22Rv1 (cell line): Measurements from ENCODE around the gene KCNQ1.

Experiments
- H3K27ac ChIP-seq: fragments of 450-650 bp; 2 replicates; pipeline ENCODE4 v1.5.1; 2017
- ZFX ChIP-seq: fragments of 450-650 bp; IDR thresholded peaks from 2 replicates; pipeline ENCODE4 v1.6.1; 2017; ENCODE audit warnings: antibody characterized with exemption, borderline replicate concordance
- TF ChIP-seq, protein P1 (sequence below): fragments of 450-650 bp; IDR thresholded peaks from 2 replicates; pipeline ENCODE4 v1.5.1; 2017; ENCODE audit warnings: mild to moderate bottlenecking

The KCNQ1 gene

DNA sequence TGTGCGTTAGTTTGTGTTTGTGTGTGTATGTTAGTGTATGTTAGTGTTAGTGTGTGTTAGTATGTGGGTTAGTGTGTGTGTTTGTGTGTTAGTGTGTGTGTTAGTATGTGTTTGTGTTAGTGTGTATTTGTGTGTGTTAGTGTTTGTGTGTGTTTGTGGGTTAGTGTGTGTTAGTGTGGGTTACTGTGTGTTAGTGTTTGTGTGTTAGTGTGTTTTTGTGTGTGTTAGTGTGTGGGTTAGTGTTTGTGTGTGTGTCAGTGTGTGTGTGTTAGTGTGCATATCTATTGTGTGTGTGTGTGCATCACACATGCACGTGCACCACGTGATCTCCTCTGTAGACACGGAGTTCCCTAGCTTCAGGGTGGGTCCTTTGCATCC is 139.6 kb downstream of the KCNQ1 start:
- no peak for TF ChIP-seq ZFX
- TF ChIP-seq, protein P1, sequence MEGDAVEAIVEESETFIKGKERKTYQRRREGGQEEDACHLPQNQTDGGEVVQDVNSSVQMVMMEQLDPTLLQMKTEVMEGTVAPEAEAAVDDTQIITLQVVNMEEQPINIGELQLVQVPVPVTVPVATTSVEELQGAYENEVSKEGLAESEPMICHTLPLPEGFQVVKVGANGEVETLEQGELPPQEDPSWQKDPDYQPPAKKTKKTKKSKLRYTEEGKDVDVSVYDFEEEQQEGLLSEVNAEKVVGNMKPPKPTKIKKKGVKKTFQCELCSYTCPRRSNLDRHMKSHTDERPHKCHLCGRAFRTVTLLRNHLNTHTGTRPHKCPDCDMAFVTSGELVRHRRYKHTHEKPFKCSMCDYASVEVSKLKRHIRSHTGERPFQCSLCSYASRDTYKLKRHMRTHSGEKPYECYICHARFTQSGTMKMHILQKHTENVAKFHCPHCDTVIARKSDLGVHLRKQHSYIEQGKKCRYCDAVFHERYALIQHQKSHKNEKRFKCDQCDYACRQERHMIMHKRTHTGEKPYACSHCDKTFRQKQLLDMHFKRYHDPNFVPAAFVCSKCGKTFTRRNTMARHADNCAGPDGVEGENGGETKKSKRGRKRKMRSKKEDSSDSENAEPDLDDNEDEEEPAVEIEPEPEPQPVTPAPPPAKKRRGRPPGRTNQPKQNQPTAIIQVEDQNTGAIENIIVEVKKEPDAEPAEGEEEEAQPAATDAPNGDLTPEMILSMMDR: no peak
- no peak overlapping the region for H3K27ac ChIP-seq

DNA sequence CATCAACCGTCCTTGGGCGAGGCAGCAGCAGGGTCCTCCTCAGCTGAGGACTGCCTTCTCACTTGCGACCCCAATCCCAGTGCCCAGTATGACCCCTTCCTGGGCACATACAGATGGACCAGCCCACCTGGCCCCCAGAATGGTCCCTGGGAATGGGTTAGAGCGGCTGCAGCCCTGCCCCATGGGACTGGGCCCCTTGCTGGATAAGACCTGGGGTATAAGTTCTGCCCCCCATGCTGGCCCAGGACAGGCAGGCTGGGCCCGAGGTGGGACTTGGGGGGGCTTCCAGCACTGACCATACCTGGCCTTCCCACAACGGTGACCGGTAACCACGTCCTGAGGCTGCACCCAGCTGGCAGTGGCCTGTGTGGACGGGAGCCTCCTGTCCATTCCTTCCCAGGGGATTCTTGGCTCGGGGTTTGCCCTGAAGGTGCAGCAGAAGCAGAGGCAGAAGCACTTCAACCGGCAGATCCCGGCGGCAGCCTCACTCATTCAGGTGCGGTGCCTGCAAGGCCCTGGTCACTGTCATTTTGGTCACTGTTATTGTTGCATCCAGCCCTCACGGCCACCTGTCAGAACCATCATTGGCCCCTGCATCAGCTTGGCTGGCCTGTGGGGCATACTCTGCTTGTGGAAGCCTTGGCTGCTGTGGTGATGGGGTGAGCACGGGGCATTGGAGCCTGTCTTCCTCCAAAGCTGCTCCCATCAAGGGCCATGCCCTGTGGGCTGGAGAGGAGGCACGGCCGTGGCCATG is 140.2 kb downstream of the KCNQ1 start:
- no peak for TF ChIP-seq ZFX
- TF ChIP-seq, protein P1: no peak
- no peak overlapping the region for H3K27ac ChIP-seq

DNA sequence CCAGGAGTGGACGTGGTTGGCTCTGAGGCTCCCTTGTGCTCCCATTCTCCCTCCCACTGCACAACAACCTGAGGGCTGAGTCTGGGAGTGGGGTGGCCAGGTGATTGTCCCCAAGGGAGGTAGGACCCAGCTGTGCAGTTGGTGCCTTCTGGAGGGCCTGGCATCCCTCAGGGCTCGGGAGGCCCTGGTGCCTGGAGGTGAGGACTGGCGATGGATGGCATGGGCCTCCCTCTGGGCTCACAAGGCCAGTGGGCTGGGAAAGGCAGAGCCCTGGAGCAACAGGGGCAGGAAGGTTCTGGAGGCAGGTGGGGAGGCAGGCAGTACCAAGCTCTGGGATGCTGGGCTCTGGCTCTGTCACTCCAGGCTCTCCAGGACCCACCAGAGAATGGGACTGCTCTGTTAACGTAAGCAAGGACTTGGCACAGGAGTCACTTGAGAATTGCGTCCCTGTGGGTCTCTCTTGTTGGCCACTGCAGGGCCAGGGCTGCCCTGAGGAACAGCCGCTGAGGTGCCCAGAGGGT is 140.8 kb downstream of the KCNQ1 start:
- TF ChIP-seq, protein P1: no peak
- TF ChIP-seq ZFX: no peak
- H3K27ac ChIP-seq: no peak overlapping the region

DNA sequence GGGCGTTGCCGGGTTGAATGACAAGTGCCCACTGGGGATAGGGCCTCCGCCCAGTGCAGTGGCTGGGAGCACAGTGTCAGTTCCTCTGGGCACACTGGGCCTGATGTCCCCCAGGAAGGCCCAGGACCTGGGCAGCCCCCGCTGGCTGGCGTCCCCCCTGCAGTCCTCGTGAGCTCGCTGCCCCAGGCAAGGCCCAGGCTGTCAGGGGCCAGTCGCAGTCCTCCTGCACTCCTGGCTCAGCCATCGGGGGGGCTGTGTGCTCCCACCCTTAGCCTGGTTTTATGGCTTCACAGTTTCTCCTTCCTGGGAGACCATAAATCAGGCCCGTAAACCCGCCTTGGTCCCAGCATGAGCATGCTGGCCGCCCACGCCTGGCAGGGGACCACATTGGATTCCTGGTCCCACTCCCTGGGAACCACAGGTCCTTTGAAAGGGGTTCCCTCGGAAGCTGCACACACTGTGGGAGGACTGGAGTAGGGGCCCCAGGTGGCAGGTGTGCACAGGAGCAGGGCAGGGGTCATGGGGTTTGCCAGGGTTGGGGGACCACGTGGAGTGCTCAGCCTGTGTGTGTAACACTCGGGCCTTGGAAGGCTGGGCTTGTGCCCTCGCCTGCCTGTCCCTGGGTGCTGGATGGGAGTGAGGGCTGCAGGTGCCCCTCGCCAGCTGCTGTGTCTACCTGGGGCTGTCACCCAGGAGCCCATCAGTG is 141.4 kb downstream of the KCNQ1 start:
- no peak for TF ChIP-seq ZFX
- TF ChIP-seq, protein P1: no peak

DNA sequence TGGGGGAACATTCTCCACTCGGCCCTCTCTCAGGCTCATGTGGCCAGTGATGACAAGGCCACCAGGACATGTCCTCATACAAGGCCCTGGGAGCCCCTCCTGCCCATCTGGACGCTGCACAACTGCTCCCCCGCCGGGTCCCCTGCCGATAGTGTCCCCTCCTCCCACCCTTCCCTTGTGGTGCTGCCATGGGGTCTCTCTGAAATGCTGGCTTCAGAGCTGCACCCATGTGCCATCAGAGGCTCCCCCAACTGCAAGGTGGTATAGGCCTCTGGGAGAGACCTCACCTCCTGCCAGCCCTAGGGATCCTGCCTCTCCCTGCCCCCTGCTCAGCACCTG is 142.0 kb downstream of the KCNQ1 start:
- no peak overlapping the region for H3K27ac ChIP-seq
- TF ChIP-seq, protein P1: no peak
- TF ChIP-seq ZFX: no peak

More for the DNA sequence above, 141.4 kb downstream of the KCNQ1 start:
- no peak overlapping the region for H3K27ac ChIP-seq

DNA sequence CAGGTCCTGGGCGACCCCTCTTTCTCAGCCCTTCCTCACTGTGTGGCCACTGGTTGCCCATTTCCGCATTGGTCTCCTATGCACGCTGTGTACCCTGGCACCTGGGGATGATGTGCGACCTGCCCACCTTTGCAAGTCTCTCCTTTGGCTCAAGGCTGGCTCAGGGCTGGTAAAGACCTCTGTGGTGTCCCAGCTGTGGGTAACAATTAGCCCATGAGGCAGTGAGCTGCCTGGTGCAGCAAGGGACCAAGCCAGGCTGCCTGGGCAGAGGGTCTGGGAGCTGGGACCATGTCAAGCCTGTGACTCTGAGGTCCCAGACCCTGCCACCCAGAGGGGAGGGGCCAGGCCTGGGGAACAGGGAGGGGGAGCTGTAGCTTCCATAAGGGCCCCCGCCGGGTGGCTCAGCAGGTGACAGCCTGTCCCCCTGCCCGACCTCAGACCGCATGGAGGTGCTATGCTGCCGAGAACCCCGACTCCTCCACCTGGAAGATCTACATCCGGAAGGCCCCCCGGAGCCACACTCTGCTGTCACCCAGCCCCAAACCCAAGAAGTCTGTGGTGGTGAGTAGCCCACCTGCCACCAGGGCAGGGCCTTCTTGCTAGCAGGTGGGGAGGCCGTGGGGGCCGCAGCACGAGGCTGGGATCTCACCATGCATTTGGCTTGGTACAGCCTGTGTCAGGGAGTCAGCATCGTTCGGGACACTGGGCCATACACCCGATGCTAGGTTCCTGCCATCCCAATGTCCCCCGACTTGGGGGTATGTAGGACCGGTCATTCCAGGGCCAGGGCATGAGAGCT is 142.5 kb downstream of the KCNQ1 start:
- no peak overlapping the region for H3K27ac ChIP-seq
- no peak for TF ChIP-seq ZFX
- TF ChIP-seq, protein P1: no peak
